Stimulated activated CD4-positive, alpha-beta T cell treated with anti-CD3 and anti-CD28 coated beads, Interleukin-4, amount 100 ng/mL, for 24 hours (primary cell): ENCODE measurements around the gene CPAMD8.
"Not testable (repeated sequence)": the region's sequence is repeated elsewhere in the genome, so short reads cannot be mapped to it uniquely, and the experiment has no call there.

ENCODE experiments used
- DNase-seq: peaks from one replicate; pipeline ENCODE4 v3.0.0-alpha.2; 2020

CPAMD8 gene

DNA sequence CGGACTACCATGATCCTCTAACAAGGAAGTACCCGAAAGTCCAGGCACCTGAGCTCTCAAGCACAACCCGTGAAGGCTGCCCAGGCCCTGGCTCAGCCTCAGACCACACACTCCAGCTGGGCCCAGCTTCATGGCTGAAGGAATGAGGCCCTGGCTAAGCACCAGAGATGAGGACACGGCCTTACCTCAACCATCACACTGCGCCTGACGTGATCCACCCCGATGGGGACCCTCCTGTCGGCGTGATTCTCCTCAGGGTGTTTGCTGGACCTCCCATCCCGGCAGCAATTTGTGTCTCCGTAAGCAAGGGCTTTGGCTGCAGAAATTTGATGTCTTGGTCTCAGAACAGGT, 81.3 kb downstream of the CPAMD8 start:
- no peak for DNase-seq

DNA sequence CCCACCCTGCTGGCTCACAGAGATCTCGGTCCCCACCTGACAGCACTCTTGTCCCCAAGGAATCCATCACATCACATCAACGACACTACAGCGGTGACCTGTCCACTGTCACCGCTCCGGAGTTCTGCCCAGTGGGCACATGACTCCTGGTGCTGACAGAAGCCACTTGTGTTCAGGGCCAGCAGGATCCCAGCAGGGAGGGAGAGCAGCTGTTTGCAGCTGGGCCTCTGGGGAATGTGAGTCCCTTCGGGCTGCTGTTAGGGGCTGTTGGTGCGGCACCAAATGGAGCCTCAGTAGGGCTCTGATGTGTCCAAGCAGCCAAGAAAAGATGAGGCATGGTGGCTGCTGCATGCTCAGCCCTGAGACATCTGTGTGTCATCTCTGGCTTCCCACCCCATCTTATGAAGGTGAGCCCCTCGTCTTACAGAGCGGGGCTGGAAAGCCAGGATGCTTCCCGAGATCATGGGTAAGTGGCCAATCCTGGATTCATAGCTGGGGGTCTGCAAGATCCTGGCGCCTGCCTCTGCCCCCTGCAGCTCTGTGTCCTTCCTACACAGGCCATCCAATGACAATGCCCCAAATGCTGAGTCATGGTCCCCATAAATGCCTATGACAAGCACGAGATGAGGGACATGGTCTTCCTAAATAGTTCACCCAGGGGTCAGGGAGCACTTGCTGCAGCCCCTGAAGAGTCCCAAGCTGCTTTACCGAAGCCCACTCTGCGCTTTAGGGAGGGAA, 81.8 kb downstream of the CPAMD8 start:
- no peak for DNase-seq

DNA sequence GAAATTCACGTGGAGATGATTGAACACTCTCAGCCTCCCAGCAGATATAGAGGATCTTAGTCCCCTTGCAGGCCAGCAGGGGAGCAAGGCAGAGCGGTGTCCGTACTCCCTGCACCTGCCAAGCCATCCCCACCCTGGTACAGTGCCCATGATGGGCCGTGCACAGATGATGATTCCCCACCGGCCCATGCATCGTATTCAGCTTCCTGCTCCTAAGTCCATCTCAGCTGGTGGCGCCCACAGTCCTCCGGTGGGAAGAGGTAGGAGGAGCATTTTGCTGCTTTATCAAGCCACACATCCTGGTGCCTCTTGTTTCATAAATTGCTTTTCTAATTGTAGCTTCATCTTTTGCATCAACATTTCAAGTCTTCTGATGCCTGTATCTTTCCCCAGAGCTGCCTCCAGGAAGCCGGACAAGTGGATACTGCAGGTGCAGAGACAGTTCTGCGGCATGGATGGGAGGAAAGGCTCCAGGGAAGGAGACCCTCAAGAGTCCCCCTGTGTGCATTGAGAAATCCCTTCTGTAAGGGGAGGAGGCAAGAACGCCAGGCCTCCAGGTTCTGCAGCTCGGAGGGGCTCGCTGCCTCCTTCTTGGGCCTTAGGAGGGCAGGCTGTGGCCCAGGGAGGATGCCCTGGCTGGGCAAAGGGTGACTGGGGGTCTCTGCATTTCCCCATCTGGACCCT, 82.5 kb downstream of the CPAMD8 start:
- no peak for DNase-seq

DNA sequence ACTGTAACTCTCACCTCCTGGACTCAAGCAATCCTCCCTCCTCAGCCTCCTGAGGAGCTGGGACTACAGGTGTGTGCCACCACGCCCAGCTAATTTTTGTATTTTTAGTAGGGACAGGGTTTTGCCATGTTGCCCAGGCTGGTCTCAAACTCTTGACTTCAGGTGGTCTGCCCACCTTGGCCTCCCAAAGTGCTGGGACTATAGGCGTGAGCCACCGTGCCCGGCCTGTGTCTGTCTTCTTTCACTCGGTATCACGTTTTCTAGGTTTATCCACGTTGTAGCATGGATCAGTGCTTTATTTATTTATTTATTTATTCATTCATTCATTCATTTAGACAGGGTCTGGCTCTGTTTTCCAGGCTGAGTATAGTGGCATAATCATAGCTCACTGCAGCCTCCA, 83.5 kb downstream of the CPAMD8 start:
- DNase-seq: not testable (repeated sequence)

DNA sequence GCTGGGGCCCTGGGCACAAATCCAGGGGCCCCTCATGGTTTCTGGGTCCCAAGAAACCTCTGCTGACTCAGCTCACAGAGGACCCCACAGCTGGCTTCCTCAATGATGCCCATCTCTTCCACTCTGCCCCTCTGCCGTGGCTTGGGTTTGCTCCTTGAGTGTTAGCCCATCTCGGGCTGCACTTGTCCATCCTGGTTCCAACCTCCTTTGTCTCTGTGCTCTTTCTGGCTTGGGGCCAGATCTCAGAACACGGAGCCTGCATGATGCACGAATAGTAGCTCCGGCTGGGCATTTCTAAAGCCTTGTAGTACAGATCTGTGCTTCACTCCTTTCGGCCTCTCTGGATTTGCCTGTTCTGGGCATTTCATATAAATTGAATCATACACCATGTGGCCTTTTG, 84.0 kb downstream of the CPAMD8 start:
- no peak for DNase-seq

DNA sequence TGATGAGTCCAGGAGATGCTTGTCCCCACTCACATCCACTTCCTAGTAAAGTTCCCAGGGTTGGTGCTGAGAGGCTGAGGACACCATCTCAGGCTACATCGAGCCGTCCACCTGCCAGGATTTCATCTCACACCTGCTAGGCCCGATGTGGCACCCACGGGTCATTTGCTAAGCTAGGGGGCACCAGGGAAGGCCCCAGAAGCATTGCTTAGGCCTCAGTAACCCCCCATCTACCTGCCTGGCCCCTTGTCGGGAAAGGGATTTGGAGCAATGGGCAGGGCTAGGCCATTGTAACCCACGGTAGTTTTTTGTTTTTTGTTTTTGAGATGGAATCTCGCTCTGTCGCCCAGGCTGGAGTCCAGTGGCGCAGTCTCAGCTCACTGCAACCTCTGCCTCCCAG, 86.0 kb downstream of the CPAMD8 start:
- DNase-seq: no peak

DNA sequence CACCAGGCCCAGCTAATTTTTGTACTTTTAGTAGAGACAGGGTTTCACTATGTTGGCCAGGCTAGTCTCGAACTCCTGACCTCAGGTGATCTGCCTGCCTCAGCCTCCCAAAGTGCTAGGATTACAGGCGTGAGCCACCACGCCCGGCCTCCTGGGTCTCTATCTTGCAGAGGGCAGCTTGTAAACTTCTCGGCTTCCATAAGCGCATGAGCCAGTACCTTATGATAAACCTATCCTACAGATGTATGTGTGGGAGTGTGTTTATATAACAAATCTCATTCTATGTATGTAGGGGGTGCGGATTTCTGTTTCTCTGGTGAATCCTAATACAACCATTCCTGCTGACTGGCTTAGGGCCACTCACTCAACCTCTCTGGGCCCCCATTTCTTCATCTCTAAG, 86.5 kb downstream of the CPAMD8 start:
- not testable (repeated sequence) for DNase-seq

DNA sequence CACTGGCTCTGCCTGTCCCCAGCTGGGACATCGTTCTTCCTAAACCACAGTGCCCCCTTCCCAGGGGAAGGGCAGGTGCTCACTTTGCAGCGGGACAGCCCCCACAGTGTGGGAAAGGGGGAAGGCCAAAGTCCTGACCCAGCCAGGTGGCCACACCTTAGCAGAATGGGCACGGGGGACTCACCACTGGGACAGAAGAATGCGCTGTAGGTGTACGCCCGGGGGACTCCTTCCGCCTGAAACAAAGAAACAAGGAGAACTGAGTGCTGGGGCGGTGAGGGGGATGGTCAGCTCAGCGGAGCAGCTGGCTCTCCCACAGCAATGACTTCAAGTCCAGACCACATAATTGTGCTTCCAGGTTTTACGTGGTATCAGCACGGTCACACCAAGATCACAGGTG, 88.4 kb downstream of the CPAMD8 start:
- no peak for DNase-seq

DNA sequence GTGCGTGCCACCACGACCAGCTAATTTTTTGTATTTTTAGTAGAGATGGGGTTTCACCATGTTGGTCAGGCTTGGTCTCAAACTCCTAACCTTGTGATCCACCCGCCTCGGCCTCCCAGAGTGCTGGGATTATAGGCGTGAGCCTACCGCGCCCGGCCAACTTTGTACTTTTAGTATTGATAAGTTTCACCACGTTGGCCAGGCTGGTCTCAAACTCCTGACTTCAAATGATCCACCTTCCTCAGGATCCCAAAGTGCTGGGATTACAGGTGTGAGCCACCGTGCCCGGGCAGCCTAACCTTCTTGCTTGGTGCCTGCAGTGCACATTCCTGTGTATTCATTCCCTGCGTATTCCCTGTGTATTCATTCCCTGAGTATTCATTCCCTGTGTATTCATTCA, 88.8 kb downstream of the CPAMD8 start:
- DNase-seq: not testable (repeated sequence)

DNA sequence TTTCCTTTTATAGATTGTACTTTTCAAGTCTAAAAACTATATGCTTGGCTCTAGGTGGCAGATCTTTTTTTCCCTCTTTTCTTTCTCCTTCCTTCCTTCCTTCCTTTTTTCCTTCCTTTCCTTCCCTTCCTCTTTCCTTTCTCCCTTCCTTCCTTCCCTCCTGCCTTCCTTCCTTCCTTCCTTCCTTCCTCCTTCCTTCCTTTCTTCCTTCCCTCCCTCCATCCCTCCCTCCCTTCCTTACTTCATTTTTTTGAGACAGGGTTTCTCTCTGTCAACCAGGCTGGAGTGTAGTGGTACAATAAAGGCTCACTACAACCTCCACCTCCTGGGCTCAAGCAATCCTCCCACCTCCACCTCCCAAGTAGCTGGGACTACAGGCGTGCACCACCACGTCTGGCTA, 89.7 kb downstream of the CPAMD8 start:
- no peak for DNase-seq

DNA sequence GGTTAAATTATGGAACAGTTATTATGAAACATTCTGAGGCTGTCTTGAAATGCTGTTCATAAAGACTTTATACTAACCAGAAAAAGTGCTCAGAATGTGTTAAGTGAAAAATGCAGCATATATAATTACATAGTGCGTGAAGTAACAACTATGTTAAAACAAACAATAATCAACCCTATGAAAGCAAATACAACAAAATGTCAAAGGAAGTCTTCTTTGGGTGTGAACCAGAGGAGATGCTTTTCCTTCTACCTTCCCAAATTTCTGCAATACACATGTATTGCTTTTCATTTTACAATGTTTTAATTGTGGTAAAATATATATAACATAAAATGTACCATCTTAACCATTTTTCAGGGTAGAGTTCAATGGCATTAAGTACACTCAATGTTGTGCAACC, 92.1 kb downstream of the CPAMD8 start:
- DNase-seq: no peak

DNA sequence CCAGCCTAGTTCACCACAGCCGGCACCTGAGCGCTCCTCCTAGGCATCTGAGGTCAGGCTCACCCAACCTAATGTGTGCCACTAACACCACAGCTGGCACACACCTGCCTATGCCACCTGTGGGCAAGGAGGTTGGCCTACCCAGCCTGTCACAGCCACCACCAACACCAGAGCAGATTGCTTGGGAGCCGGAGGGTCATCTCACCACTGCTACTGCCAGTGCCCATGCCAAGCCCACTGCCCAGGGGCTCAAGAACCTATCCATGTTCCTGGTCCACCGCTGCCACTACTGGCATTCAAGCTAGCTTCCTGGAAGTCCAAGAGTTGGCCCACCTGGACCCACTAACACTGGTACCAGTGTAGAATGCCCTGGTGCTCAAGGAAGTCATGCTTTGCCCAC, 95.3 kb downstream of the CPAMD8 start:
- no peak for DNase-seq

DNA sequence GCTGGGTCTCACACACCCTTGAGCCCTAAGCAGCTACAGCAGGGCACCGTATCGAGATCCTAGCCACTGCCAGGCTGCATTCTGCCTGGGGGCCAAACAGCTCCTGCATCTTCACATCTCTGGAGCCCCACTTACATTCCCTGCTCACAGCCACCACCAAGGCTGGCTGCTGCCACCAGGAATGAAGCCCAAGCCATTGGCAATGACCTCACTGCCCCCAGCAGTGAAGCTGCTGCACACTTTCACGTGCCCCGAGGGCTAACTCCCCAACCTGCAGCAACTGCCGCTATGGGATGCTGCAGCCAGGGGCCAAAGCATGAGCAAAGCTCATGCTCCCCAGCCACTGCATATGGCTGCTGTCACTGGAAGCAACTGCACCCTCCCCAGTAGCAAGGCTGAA, 95.9 kb downstream of the CPAMD8 start:
- DNase-seq: no peak

DNA sequence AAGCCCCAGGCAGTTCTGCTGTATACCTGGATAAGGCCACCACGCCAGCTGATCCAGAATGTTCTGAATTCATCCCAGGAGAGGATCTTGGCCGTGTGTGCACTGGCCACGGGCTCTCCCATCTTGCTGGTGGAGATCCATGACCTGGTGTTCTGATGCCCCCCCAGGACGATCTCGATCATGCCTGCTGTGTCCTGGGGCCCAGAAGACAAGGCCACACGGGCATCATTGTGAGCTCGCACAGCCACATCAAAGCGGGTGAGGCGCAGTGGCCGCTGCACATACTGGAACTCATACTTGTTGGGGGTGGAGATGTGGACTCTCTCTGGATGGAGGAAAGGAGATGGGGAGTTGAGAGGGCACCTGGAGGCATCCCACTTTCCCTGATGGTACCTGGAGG, 97.7 kb downstream of the CPAMD8 start:
- DNase-seq: no peak

DNA sequence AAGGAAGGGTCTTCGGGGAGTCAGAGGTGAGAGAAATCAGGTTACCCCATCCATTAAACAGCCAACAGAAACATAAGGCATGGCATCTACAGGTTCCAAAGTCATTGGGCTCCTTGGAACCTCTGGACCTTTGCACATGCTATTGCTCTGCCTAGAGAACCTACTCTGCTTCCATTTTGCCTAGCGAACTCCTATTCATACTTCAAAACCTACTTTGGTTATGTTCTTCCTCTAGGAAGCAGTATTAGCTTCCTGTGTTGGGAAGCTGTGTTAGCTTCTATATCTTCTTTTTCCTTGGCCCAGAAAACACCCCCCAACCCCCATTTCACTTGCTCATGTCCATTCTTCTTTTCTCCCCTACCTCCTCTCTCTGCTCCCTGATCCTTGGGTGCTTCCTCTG, 98.3 kb downstream of the CPAMD8 start:
- no peak for DNase-seq

DNA sequence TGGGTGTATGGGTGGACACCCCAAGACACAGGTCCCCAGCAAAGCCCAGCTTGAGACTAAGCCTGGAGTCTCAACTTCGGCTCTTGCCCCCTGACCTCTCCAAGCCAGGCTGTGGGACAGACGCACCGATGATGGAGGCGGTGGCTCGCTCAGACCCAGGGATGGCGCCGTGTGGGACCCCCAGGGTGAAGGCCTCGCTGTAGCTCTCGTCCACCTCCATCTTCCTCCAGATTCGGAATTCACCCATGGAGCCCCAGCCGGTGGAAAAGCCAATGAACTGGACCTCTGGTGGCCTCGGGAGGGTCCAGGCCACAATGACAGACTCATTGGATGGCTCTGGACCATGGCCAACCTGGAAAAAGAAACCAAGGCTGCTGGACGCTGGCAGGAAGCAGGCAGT, 98.7 kb downstream of the CPAMD8 start:
- no peak for DNase-seq

DNA sequence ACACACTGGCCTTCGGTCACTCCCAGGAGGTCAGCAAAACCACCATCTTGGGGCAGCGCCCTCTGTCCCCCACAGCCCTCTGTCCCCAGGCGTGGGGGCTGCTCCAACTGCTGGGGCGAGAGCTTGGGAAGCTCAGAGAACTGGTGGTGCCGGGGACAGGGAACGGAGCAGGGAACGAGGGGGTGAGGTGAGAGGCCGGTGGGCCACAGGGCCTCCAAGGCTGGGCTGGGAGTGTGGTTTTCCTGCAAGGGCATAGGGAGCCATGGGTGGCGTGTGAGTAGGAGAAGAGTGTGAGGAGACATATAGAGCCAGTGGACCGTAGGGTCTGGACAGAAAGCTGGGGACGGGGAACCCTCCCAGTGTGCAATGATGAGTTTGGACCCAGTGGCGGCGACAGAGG, 103.7 kb downstream of the CPAMD8 start:
- no peak for DNase-seq

DNA sequence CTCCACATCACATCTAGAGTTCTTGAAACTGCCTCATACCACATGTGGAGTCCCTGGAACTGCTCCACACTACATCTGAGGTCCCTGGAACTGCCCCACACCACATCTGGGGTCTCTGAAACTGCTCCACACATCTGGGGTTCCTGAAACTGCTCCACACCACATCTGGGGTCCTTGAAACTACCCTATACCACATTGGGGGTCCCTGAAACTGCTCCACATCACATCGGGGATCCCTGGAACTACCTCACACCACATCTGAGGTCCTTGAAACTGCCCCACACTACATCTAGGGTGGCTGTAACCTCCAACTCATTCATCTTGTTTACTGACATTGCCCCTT, 104.0 kb downstream of the CPAMD8 start:
- DNase-seq: no peak

DNA sequence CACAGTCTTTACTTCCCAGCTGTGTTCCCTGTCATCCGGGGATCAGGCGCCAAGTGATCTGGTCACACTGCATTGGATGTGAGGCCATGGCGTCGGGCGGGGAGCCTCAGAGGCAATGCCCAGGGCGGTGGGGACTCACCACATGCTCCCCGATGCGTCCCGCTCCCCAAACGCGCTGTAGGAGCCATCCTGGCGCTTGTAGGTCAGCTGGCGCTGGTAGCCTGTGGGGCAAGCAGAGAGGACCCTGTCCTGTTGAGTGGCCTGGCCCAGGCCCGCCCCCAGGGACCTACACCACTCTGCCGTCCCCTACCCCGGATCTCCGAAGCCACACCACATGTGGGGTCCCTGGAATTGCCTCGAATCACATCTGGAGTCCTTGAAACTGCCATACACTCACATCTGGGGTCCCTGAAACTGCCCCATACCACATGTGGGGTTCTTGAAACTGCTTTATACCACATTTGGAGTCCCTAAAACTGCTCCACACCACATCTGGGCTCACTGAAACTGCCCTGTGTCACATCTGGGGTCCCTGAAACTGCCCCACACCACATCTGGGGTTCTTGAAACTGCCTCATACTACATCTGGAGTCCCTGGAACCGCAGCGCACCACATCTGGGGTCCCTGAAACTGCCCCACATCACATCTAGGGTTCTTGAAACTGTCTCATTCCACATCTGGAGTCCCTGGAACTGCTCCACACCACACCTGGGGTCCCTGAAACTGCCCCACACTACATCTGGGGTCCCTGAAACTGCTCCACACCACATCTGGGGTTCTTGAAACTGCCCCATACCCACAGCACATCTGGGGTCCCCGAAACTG, 104.6 kb downstream of the CPAMD8 start:
- DNase-seq: no peak

DNA sequence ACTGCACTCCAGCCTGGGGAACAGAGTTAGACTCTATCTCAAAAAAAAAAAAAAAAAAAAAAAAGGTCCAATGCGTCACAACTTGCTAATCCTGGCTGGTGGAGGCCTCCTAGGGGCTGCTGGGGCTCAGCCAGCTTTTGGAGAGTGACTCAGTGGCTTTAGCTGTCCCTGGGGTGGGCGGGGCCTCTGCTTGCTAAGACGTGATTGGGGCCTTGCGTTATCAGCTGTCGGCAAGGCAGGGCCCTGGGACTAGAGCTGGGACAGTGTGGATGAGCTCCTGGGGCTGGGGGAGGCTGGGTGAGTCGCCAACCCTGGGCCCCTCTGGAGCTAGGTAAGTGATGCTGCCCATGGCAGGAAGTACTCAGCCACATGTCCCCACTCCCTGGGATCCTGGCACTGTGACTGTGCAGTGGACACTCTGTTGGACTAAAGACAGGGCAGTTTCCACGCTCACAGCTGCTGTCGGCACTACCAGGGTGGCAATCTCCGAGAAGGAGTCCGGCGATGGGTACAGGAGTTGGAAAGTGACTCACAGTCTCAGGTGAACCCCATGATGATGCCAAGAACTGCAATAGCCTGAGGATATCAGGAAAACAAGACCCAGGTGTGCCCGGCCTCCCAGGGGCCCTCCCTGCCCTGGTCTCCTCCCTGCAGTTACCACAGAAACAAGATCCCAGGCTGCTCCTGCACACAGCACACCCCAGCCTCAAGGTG, 105.6 kb downstream of the CPAMD8 start:
- no peak for DNase-seq

DNA sequence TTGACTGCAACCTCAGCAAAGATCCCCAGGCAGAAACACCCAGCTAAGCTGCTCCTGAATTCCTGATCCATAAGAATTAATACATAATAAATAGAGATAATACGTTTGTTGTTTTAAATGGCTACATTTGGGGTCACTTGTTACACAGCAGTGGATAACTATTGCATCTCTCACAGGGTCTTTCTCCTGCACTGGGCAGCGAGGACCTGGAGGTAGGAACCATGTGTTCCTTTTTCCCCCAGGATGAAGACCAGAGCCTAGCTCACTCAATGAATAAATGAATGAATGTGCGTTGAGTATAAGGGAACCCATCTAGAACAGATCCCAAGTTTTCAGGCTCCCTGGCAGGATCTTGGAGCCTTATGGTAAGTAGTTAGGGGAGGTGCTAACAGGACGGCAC, 107.1 kb downstream of the CPAMD8 start:
- DNase-seq: no peak

DNA sequence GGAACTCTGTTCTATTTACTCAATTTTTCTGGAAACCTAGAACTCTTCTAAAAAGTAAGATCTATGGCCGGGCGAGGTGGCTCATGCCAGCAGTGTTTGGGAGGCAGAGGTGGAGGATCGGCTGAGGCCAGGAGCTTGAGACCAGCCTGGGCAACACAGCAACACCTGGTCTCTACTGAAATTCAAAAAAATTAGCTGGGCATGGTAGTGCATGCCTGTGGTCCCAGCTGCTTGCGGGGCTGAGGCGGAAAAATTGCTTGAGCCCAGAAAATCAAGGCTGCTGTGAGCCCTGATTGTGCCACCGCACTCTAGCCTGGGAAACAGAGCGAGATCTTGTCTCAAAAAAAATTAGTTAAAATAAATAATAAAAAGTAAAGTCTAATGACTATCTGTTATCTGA, 109.2 kb downstream of the CPAMD8 start:
- no peak for DNase-seq

DNA sequence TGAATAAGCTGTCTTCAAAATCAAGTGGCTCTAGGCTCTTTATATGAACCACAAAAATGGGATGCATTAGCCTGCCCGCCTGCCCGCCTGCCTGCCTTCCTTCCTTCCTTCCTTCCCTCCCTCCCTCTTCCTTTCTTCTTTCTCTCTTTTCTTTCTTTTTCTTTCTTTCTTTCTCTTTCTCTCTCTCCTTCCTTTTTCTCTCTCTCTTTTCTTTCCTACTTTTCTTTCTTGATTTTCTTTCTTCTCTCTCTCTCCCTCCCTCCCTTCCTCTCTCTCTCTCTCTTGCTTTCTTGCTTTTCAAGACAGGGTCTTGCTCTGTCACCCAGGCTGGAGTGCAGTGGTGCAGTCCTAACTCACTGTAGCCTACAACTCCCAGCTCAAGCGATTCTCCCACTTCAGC, 110.9 kb downstream of the CPAMD8 start:
- no peak for DNase-seq

DNA sequence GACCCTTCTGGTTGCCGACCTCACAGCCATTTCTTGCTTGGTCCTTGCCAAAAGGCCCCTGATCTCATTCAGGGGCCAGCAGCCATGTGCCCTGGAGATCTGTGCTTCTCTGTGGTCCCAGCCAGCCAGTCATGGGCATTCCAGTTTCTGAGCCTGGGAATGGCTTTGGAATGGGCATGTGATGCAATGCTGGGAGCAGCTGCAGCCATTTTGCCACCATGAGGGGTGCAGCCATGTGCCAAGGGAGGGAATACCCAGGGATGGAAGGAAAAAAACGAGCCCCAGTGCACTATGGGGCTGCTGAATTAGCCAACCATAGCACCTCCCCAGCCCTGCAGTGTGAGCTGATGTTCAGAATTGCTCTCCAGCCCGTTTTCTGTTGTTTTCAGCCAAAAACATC, 111.5 kb downstream of the CPAMD8 start:
- no peak for DNase-seq
